H9 (cell line): ENCODE data around the gene SORBS1. TPM values are rescaled to one million over a fixed set of nuclear protein-coding genes. Genes with fewer than 3 reads are reported as not detected.
A peak's percentile ranks its signal among the peaks of the same experiment; 100 is the strongest.

Source experiments
- DNase-seq: peaks from one replicate; pipeline ENCODE4 v3.0.0-alpha.2; 2017
- H2AFZ ChIP-seq: one replicate; pipeline ENCODE4 v1.6.1; 2013; ENCODE audit warnings: mild to moderate bottlenecking, low read length, control low read depth, moderate library complexity
- H2AK5ac ChIP-seq: 2 replicates; pipeline ENCODE4 v1.6.1; 2013; ENCODE audit warnings: low read length, control low read depth, mixed read lengths; ENCODE audit not compliant: insufficient read length
- H2BK120ac ChIP-seq: one replicate; pipeline ENCODE4 v1.6.1; 2013; ENCODE audit warnings: low read depth, mild to moderate bottlenecking, low read length, control low read depth, inconsistent platforms; ENCODE audit not compliant: poor library complexity, severe bottlenecking
- H2BK12ac ChIP-seq: 2 replicates; pipeline ENCODE4 v1.6.1; 2013; ENCODE audit warnings: low read length, control low read depth, mixed read lengths, low read depth; ENCODE audit not compliant: insufficient read length
- H2BK15ac ChIP-seq: 2 replicates; pipeline ENCODE4 v1.6.1; 2013; ENCODE audit warnings: low read depth, low read length, control low read depth
- H2BK20ac ChIP-seq: one replicate; pipeline ENCODE4 v1.6.1; 2013; ENCODE audit warnings: low read depth, mild to moderate bottlenecking, low read length, control low read depth, inconsistent platforms; ENCODE audit not compliant: poor library complexity, severe bottlenecking
- H2BK5ac ChIP-seq: 2 replicates; pipeline ENCODE4 v1.6.1; 2013; ENCODE audit warnings: low read length, control low read depth, mixed read lengths; ENCODE audit not compliant: insufficient read length
- H3K14ac ChIP-seq: 2 replicates; pipeline ENCODE4 v1.6.1; 2013; ENCODE audit warnings: low read length, control low read depth; ENCODE audit not compliant: insufficient read depth
- H3K18ac ChIP-seq: 2 replicates; pipeline ENCODE4 v1.6.1; 2013; ENCODE audit warnings: low read depth, mild to moderate bottlenecking, mixed read lengths, low read length, control low read depth; ENCODE audit not compliant: insufficient read length
- H3K23ac ChIP-seq: 2 replicates; pipeline ENCODE4 v1.6.1; 2013; ENCODE audit warnings: low read length, control low read depth, mixed read lengths, low read depth; ENCODE audit not compliant: insufficient read length
- H3K23me2 ChIP-seq: 2 replicates; pipeline ENCODE4 v1.6.1; 2013; ENCODE audit warnings: low read depth, mild to moderate bottlenecking, mixed read lengths, low read length, control low read depth; ENCODE audit not compliant: insufficient read length, poor library complexity, severe bottlenecking
- H3K27ac ChIP-seq: 2 replicates; pipeline ENCODE4 v1.5.1; 2013; ENCODE audit warnings: low read length, control low read depth, mixed read lengths, low read depth; ENCODE audit not compliant: insufficient read length
- H3K27me3 ChIP-seq: 2 replicates; pipeline ENCODE4 v1.6.1; 2013; ENCODE audit warnings: low read length, control low read depth, inconsistent platforms; ENCODE audit not compliant: insufficient read depth
- H3K4ac ChIP-seq: 2 replicates; pipeline ENCODE4 v1.6.1; 2013; ENCODE audit warnings: low read depth, mild to moderate bottlenecking, control low read depth, inconsistent platforms, low read length, moderate library complexity
- H3K4me1 ChIP-seq: 2 replicates; pipeline ENCODE4 v1.6.1; 2013; ENCODE audit warnings: low read length, control low read depth, inconsistent platforms; ENCODE audit not compliant: insufficient read depth
- H3K4me2 ChIP-seq: 2 replicates; pipeline ENCODE4 v1.6.1; 2013; ENCODE audit warnings: low read length, control low read depth, mixed read lengths; ENCODE audit not compliant: insufficient read length, insufficient read depth
- H3K56ac ChIP-seq: 2 replicates; pipeline ENCODE4 v1.6.1; 2013; ENCODE audit warnings: low read depth, mild to moderate bottlenecking, mixed read lengths, low read length, control low read depth; ENCODE audit not compliant: insufficient read length
- H3K79me1 ChIP-seq: 2 replicates; pipeline ENCODE4 v1.6.1; 2013; ENCODE audit warnings: low read depth, mild to moderate bottlenecking, moderate library complexity, low read length, control low read depth, inconsistent platforms; ENCODE audit not compliant: insufficient read depth, poor library complexity, severe bottlenecking
- H3K79me2 ChIP-seq: 2 replicates; pipeline ENCODE4 v1.6.1; 2013; ENCODE audit warnings: low read length, control low read depth, inconsistent platforms; ENCODE audit not compliant: insufficient read depth
- H3K9ac ChIP-seq: 2 replicates; pipeline ENCODE4 v1.6.1; 2013; ENCODE audit warnings: low read length, control low read depth, mixed read lengths; ENCODE audit not compliant: insufficient read length; ENCODE audit errors: extremely low read depth
- H3K9me3 ChIP-seq: one replicate; pipeline ENCODE4 v1.6.1; 2013; ENCODE audit warnings: low read depth, low read length, inconsistent platforms; ENCODE audit not compliant: control insufficient read depth
- H3T11ph ChIP-seq: one replicate; pipeline ENCODE4 v1.6.1; 2013; ENCODE audit warnings: mild to moderate bottlenecking, low read length, control low read depth, inconsistent platforms
- H4K20me1 ChIP-seq: one replicate; pipeline ENCODE4 v1.6.1; 2013; ENCODE audit not compliant: control insufficient read depth, insufficient read length, insufficient read depth
- H4K5ac ChIP-seq: 2 replicates; pipeline ENCODE4 v1.6.1; 2013; ENCODE audit warnings: low read depth, mild to moderate bottlenecking, mixed read lengths, low read length, control low read depth; ENCODE audit not compliant: insufficient read length
- H4K8ac ChIP-seq: replicated peaks from 2 replicates; pipeline ENCODE4 v1.6.1; 2013; ENCODE audit warnings: low read length, control low read depth, mixed read lengths, low read depth; ENCODE audit not compliant: insufficient read length
- H4K91ac ChIP-seq: 2 replicates; pipeline ENCODE4 v1.6.1; 2013; ENCODE audit warnings: low read depth, mild to moderate bottlenecking, moderate library complexity, mixed read lengths, low read length, control low read depth; ENCODE audit not compliant: insufficient read length
- H3K27ac Mint-ChIP-seq, 3 experiments: 2 replicates in 2 of 3; 3 replicates in 1 of 3; pipeline ENCODE4 v1.8.0; 2020 to 2021; ENCODE audit warnings: mixed read lengths in 3 of 3, mild to moderate bottlenecking in 1 of 3, moderate library complexity in 1 of 3
- H3K27me3 Mint-ChIP-seq: 2 replicates; pipeline ENCODE4 v1.8.0; 2021; ENCODE audit warnings: low read depth, mild to moderate bottlenecking, moderate library complexity, mixed read lengths
- H3K36me3 Mint-ChIP-seq, 3 experiments: 2 replicates in 2 of 3; 3 replicates in 1 of 3; pipeline ENCODE4 v1.8.0; 2020 to 2021; ENCODE audit warnings: low read depth in 3 of 3, mixed read lengths in 3 of 3; ENCODE audit not compliant: insufficient read depth in 1 of 3
- H3K4me1 Mint-ChIP-seq, 2 experiments: 2 replicates each; pipeline ENCODE4 v1.8.0; 2020; ENCODE audit warnings: mixed read lengths in 2 of 2
- H3K4me3 Mint-ChIP-seq, 2 experiments: 2 replicates in 1 of 2; 3 replicates in 1 of 2; pipeline ENCODE4 v1.8.0; 2020 to 2021; ENCODE audit warnings: mild to moderate bottlenecking in 2 of 2, mixed read lengths in 2 of 2, moderate library complexity in 1 of 2
- H3K9me3 Mint-ChIP-seq, 2 experiments: 2 replicates in 1 of 2; 3 replicates in 1 of 2; pipeline ENCODE4 v1.8.0; 2020; ENCODE audit warnings: mild to moderate bottlenecking in 2 of 2, mixed read lengths in 2 of 2, moderate library complexity in 1 of 2
- WGBS: extraction: QIAGEN DNeasy Blood & Tissue Kit; methylation state at CpG from one replicate; pipeline ENCODE4 v1.1.7; 2013; ENCODE audit warnings: missing lambda C conversion rate, low lambda C conversion rate, mixed read lengths; ENCODE audit not compliant: insufficient read length; ENCODE audit errors: extremely low coverage; 5-methylcytosine and 5-hydroxymethylcytosine counted together
- total RNA-seq: library from RNA; stranded (reverse); gene quantifications from 2 replicates; pipeline ENCODE4 v1.2.1, GENCODE V29; 2021
- TF ChIP-seq, protein P1 (sequence below): fragments of 200-600 bp; sonication (generic); conservative IDR thresholded peaks from 3 replicates; pipeline ENCODE4 v1.8.0; 2021; ENCODE audit warnings: antibody characterized with exemption, mild to moderate bottlenecking

SORBS1 gene
- total RNA-seq, 1 experiment from 2014 or later: 24.3 TPM

DNA sequence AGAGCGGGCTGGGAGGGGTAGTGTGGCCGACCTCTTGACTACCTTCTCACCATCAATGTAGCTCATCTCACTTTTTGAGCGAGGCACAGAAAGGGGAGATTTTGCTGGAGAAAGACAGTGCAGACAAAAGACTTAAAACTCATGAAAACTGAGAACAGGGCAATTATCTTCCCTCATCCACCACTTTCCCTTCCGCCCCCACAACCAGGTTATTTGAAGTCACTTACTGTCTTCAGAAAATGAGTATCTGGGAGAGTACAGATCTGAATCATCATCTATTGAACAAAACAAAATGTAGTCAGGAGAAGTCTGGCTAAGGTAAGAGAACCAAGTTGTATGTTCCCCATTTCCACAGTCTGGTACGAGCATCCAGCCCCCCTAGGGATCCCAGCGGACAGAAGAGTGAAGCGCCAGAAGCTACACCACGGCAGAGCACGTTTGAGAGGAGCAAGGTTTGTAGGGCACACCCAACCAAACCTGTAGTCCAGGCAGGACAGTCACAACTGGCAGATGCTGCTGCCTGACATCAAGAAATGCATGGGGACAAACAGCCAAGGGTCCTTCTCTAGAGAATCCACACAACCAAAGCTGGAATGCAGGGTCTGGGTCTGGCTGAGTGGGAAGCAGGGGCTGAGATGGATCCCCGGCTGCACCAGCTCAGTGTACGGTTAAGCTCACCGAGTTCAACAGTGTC is 177.0 kb downstream of the SORBS1 start:
- Histone ChIP-seq H3K27ac (no peak overlapping the region), H3K23me2 (no peaks in the 10 kb centered on the region), H2BK120ac (no peak overlapping the region), H2BK15ac (no peak overlapping the region), H3K56ac (no peak overlapping the region), H3K9ac (no peak overlapping the region), H3K4me2 (no peak overlapping the region), H2AK5ac (no peak overlapping the region), H3T11ph (no peak overlapping the region), H3K9me3 (no peaks in the 10 kb centered on the region), H3K79me1 (no peaks in the 10 kb centered on the region), H4K8ac (no peak overlapping the region), H3K14ac (no peak overlapping the region; the same call in 1 of the 2 replicates), H3K18ac (no peak overlapping the region), H4K20me1 (no peaks in the 10 kb centered on the region), H3K23ac (no peak overlapping the region), H3K27me3 (no peaks in the 10 kb centered on the region), H2BK12ac (no peak overlapping the region), H2BK5ac (no peak overlapping the region), H3K79me2 (no peaks in the 10 kb centered on the region), H4K91ac (no peak overlapping the region), H2AFZ (no peak overlapping the region), H3K4me1 (0 out of 2 replicates have a peak, but pooled peaks cover 2% of the 10 kb centered on the region), H3K4ac (no peak overlapping the region), H2BK20ac (no peak overlapping the region), H4K5ac (no peak overlapping the region)
- Mint-ChIP-seq H3K27ac (peak overlapping the region in 1 of 3 experiments; percentile 66; a peak in 2 of 7 replicates), H3K9me3 (no peaks in the 10 kb centered on the region), H3K36me3 (peaks cover 0 to 15% (median 5%) of the 10 kb centered on the region in 3 experiments; a peak in 4 of 7 replicates), H3K27me3 (no peaks in the 10 kb centered on the region), H3K4me1 (peaks cover 0 to 3% of the 10 kb centered on the region in 2 experiments; a peak in 2 of 4 replicates), H3K4me3 (no peak overlapping the region)
- peak; percentile 20 for DNase-seq
- TF ChIP-seq, protein P1, sequence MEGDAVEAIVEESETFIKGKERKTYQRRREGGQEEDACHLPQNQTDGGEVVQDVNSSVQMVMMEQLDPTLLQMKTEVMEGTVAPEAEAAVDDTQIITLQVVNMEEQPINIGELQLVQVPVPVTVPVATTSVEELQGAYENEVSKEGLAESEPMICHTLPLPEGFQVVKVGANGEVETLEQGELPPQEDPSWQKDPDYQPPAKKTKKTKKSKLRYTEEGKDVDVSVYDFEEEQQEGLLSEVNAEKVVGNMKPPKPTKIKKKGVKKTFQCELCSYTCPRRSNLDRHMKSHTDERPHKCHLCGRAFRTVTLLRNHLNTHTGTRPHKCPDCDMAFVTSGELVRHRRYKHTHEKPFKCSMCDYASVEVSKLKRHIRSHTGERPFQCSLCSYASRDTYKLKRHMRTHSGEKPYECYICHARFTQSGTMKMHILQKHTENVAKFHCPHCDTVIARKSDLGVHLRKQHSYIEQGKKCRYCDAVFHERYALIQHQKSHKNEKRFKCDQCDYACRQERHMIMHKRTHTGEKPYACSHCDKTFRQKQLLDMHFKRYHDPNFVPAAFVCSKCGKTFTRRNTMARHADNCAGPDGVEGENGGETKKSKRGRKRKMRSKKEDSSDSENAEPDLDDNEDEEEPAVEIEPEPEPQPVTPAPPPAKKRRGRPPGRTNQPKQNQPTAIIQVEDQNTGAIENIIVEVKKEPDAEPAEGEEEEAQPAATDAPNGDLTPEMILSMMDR: no peak
- no CpG with 5 or more reads among the region's 12 CpGs for WGBS
